ENCODE results near the gene DIAPH3.

DIAPH3 gene

DNA sequence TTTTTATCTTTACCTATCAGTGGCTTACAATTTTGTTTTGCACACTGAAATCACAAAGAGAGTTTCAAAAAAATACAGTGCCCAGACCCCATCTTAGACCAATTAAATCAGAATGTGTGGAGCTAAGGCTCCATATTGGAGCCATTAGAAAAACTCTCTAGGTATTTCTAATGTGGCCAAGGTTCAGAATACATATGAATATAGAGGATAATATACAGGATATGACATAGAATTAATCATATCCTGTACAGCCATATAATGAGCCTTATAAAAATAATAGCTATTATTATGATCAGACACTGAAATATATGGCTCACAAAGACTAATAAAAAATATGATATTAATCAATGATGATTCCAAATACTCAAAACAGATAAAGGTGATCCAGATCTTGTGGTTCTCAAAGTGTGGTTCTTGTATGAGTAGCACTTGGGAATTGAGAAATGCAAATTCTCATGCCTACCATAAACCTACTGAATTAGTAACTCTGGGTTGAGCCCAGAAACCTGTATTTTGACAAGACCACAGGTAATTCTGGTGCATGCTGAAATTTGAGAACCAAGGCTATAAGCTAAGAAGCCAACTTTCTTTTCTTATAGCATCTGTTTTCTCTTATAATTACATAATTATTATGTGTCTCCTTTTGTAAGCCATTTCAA lies 408.0 kb downstream of the DIAPH3 start:
- DNase-seq: no peak

DNA sequence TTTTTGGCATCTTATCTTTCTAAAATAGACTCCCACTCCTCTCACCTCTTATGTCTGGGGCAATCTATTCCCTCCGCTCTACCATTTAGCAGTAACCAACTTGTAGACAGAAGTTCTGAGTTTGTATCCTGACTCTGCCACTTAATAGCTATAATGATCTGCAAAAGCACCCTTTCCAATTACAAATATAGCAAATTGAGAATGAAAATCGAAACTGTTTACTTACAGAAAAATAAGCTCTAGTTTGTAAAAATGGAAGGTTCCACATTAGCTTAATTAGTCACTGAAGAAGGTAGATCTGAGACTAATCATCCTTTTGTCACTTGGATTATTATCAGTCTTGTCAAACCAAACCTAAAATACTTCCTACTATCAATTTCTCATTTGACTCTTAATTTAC lies 409.3 kb downstream of the DIAPH3 start:
- no peak for DNase-seq

DNA sequence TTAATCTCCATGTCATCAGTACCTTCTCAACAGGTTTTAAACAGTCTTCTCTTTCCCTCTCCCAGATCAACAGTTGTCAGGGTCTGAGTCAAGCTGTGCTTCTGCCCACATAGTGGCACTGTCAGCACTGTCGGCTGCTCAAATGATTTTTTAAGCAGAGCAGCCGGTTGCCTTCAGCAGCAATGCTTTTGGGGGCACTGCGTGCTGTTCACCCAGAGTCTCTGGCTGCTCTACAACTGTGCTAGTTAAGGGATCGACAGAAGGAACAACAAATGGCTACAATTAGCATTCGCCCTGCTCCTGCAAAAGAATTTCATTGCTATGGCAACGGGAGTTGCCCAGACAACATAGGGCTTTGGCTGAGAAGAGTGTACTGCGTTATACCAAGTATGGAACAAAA lies 412.9 kb downstream of the DIAPH3 start:
- peak; percentile 87 for DNase-seq

DNA sequence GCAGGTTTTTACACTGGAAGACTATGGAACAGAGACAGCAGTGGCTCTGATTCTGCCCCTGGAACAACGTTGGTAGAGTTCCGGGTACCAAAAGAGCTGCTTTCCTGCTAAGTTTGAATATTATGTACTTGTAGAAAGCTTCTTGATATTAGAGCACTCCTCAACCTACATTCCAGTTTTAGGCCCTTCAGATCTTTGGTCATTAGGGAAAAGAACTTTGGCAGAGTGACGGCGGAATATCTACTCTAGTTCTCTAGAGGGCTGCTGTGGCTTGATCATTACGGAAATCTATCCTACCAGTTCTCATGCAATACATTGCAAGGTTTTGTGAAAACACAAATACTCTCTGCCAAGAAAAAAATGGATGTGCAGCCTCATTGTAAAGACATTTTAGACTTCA lies 415.7 kb downstream of the DIAPH3 start:
- no peak for DNase-seq

DNA sequence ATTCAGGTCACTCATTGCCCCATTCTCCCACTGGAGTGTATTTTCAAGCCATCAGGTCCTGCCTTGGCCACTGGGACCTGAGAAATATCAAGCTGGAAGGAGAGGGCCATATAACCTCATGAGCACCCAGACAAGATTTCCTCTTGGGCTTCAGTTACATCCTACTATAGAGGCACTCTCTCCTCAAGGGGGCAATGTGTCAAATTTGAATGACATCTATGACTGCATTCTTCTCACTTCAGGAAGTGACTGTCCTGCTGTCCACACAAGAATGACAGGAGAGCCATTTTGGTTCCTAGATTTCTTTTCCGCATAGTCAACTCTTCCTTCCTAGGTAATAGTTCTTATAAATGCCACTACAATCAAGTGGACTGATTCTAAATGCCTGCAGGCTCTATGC lies 416.2 kb downstream of the DIAPH3 start:
- DNase-seq: no peak

DNA sequence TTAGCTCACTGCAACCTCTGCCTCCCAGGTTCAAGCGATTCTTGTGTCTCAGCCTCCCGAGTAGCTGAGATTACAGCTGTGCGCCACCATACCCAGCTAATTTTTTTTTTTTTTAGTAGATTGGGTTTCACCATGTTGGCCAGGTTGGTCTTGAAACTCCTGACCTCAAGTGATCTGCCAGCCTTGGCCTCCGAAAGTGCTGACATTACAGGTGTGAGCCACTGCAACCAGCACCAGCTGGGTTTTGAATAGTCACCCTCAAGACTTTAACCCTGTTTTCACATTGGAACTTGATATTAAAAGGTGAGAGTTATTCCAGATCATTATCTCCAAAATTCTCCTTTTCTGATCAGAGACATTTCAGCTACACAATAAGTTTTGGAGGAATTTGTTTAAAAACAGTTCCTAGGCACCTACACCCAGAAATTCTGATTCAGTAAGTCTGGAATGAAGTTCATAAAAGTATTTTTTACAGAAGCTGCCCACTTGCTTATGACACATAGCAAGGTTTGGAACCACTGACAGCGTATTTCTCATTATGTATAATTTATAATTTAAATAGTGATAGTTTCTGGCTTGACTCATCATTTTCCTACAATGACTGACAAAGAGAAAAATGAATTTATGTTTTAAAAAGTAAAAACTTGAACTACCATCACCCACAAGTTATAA lies 417.3 kb downstream of the DIAPH3 start:
- DNase-seq: no peak

DNA sequence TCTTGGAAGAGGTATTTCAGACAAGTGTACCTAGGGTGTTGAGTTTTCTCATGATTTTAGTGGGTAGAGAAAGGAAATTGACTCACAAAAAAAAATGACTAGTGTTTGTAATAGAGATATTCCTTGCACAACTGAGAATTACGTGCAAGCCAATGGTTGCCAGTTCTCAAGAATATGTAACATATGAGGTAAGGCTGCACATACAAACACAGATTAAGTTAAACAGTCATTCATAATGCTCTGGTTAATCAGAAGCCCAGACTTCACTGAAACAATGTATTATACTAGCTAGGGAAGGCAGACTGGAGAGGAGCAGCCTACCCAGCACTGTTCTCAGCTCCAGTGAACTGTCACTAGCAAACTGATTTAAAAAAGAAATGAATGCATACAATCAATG lies 418.3 kb downstream of the DIAPH3 start:
- no peak for DNase-seq

DNA sequence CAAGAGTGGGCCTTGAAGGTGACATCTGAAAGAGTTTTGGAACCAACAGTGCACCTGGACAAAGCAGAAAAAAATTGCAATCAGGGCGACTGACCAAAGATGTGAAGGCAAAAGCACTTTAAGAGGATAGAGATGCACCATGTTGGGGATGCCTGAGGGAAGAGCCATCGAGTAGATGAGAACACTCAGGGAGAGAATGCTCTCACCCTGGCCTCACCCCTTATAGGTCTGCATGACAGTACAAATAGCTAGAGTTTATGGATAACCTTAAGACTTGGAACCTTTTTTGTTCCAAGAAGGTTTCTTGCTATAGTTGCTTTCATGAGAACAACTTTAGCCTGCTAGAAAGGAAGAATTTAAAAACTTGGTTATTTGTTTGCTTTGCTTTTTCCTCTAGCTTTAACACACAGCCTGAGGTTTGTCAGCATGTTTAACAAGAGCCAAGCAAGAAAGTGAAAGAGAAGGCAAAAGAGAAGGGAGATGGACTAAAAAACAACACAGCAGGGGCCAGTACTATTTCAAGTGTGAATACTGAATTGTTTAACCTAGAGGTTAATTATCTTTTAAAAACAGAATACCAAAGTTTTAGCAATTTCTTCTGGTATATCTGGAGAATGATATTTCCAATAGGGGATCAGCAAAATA lies 418.9 kb downstream of the DIAPH3 start:
- no peak for DNase-seq

DNA sequence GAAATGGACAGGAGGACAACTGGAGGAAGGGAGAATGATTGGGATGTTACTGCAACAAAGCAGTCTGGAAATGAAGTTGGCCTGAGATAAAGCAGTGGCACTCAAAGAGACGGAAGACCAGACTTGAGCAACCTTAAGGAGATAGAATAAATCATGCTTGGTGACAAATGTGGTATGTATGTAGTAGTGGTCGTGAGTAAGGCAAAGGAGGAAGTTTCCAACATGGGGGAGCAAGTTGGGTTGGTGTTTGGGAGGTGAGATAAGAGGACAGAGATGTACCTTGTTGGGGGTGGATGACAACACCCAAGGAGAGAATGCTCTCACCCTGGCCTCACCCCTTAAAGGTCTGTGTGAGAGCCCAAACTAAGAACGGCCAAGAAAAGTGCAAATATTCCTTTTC lies 420.5 kb downstream of the DIAPH3 start:
- DNase-seq: no peak

DNA sequence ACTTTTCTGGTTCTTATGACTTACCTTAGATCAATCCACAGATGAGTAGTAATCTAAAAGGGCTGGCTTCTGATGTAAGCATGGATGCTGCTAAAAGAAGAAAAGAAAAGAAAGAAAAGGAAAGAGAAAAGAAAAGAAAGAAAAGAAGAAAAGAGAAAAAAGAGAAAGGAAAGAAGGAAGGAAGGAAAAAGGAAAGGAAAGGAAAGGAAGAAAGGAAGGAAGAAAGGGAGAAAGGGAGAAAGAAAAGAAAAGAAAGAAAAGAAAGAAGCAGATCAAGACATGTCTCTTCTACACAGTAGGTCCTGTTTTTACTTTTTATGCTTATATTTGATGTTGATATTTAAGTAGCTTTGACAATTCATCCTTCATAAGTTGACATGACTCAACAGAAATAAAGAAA lies 421.3 kb downstream of the DIAPH3 start:
- DNase-seq: no peak

DNA sequence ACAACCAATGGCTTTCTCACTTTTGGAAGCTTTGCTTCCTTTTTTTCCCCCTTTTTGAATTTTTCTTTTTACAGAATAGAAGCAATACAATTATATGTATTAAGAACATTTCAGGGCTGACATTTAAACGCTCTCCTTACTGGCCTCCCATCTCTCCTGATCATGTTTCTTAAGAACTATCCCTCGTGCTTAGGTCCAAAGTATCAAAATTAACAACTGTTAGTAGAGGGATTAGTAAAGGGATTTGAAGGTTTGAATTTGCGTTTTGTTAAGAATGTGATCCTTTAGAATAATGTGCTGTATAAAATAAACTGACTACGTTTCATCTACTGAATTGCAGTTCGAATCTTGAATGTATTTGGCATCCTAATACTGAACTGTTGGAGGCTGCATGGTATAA lies 424.8 kb downstream of the DIAPH3 start:
- DNase-seq: no peak

DNA sequence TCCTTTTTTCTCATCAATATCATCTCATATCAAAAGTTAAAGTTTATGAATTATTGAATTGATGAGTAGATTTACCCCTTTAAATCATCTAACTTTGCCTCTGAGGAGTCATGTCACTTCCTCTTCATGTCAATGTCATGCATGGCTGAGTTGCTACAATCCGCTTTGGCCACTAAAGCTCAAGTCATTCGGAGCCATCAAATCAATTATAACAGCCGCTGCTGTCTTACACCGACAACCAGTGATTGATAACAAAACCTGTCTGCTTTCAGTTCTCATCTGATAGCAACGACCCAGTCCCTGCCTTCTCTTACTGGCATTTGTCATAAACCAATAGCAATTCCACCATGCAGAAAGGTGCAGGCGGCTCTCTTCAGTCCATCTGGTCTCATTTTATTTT lies 429.3 kb downstream of the DIAPH3 start:
- no peak for DNase-seq

DNA sequence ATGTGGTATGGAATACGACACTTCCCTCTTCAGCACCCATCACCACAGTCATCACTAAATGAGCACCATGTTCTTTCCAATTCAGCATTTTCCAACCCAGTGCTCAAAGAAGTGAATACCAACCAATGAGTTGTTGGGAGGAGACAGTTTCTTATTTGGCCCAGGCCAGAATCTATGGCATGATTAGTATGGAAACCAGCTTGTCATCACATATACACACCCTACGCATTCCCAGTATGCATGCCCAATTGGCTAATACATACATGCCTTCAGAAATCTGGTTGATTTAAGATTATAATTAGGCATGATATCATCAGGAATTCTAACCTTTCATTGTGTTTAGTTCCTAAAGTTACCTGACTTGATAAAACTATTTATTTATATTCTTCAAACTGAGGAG lies 430.0 kb downstream of the DIAPH3 start:
- DNase-seq: no peak

DNA sequence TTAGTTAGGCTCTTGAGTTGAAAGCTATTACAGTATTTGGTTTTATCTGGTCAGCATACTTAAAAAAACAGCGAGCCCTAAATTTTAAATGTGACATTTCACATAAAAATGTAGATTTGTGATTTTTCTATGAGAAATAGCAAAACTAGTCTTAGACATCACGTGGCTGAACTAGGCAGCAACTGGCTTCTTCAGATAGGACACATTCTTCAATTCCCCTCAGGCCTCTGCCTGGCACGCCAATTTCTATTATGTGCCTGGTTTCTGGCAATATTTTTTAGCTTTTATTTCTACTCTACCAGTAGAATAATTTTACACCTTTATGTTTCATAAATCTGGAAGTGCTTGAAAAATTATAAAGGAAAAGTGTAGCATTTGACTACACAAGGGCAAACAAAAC lies 433.7 kb downstream of the DIAPH3 start:
- DNase-seq: no peak

DNA sequence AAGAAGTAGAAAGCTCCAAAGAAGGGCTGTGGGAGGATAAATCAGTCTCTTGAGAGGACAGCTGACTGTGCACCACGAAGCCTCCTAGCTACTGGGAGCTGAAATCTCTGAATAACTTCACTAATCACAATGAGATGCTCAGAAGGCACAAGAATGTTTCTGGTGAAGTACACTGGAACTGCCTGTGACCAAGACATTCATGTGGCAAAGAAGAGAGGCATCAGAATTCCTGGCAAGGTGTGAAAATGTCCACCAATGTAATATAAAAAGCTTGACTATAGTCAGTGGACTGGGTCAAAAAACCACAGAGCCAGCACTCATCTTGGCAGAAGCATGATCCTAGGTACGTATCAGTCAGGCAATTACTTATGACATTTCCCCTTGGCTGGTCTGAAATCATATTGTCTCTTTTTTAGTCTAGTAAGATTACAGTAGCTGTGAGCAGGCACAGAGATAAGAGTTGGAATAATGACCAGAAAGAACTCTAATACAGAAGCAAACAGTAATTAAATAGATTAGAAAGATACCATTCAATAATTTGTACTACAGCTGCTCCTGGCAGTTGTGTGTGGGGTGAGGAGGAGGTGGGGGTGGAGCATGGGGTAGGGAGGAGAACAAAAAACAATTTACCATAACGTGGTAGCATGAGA lies 434.7 kb downstream of the DIAPH3 start:
- no peak for DNase-seq

DNA sequence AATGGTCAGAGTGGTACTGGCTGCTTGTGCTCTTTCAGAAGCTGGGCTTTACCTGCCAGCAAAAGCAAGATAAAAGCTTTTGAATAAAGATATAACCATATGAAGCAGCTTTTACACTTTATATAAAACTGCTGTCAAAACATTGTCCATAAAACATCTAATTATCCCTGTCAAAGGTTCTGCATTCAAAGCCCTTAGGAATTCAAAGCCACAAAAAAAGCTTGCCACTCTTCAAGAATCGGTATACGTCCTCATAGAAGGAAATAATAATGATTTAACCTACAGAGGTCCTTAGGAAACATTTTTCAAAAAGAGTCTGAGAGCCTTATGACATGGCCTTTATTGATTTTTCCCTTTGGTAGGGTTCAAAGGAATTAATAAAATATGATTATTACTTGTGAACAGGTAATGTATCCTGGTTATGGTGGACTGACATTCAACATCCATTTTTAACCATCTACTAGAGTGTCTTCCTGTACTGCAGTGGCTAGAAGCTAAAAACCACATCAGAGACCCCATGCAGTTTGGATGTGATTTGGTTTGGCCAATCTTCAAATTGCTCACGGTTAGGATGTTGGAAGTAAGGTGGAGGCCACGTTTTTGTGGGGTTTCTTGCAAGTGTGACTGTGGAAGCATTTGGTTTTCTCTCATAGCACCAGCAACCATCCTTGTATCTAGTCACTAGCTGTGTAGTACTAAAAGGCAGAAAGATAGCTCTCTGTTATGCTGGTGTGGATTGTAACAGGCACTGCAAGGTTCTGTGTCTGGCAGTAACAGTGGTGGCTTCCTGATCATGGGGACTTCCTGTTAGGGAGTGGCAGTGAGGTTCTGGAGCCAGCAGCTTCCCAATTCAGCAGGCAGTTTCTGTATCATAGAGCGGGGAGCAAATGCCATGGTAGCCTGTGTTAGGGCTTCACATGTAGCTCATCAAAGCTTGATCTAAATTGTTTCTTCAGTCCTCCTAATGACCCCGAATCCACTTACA lies 441.5 kb downstream of the DIAPH3 start:
- no peak for DNase-seq

DNA sequence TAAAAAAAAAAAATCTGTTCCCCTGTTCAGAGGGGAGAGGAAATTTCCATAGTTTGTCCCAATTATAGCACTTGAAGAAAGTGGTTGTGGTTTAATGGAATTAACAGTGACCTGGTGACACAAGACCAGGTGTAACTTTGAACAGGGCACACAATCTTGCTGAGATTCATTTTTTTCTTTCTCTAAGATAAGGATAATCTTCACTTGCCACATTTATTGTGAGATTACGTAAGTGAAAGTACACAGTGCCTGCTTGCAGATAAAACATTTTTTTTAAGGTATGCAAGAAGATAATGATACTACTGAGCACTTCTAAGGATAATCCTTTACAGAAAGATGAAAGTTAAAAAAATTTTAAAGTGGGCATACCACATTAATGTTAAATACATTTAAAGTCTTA lies 448.1 kb downstream of the DIAPH3 start:
- DNase-seq: no peak

DNA sequence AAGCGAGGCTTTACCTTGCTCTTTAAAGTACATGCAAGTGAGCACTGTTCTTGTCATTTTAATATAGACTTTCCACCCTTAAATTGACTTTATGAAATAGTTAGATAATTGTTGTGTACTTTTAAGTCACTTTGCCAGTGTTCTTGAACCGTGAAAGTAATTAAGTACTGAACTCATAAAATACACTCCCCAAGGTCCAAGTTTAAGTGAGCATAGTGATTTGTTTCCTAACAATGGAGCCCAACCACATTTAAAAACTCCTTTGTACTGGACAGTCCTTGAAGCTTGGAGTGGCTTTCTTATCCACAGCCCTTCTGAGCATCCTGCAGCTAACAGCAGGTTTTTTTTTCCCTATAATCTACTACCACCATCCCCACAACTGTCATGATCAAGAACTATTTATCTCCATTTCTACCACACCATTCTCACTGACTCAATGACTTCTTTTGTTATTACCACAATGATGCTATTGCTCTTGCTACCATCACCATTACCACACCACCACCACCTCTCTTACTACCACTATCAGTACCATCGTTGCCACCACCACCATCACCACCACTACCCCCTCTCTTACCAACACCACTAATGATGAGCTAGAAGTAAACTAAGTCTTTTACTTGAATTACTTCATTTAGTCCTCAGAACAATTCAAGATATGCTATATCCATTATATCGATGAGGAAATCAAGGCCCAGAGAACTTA lies 452.6 kb downstream of the DIAPH3 start:
- no peak for DNase-seq

DNA sequence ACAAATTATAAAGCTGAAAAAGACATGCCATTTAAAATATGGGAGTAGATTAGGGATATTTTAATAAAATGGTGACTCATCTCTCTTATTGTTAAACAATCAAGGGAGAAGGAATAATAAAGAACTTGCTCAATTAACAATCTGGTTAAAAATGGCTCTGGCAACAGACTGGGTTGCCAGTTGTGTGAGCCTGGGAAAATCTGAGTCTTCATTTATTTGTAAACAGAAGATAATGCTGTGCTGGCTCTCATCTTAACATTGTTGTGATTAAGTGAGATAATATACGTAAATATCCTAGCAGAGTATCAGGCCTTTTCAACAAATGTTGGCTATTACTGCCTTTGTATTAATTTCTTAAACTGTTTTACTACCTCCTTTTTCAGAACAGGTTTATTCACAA lies 453.3 kb downstream of the DIAPH3 start:
- DNase-seq: no peak

DNA sequence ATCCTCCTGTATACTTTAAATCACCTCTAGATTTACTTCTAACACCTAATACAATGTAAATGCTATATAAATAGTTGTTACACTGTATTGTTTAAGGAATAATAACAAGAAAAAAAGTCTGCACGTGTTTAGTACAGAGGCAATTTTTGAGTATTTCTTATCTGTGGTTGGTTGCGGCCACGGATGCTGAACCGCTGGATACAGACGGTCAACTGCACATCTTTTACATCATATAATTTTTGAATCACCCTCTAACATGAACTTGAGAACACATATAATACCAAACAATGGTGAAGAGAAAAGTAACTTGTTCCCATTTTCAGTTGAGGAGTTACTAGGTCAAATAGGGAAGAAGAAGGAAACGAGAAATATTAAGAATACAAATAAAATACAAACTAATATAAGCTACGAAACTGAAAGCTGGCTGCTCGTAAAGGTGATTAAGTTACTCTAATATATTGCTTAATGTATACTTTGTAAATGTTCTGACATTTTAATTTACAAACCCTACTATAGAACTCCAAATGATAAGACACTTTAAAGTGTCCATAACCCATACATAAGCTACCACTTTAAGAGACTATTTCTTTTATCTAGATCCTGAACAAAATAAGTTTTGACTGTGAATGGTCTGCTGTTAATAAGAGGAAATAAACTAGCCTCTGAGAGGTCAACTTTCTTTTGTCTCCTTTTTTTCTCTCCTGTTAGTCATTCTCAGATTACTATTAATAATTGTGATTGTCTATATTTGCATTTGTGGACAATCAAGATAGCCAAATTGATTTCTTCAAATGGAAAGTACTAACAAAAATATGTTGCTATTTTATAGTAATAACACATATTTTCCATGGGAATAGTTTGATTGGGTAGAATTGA lies 457.4 kb downstream of the DIAPH3 start:
- no peak for DNase-seq

DNA sequence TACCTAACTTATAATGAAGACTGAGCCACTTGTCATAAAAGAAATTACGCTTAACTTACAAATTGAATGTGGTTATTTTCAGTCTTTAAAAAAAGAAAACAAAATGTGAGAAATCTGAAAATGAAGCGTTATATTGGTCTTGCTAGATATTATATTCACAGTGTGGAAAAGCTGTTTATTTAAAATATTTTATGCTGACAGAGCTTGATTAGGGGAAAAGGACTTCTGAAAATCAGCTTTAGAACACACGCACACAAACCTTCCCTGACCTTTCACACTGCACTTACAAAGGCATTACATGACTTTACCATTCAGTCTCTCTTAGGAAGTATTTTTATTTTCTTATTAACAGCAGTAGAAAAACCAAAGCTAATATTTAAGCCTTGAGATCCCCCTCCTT lies 461.5 kb downstream of the DIAPH3 start:
- no peak for DNase-seq
